GM12801 (cell line): ENCODE data around the gene CCDC152.

ENCODE experiments used
- TF ChIP-seq, protein P1 (sequence below): IDR thresholded peaks from one replicate; pipeline ENCODE4 v1.5.1; 2011; ENCODE audit warnings: control low read depth; ENCODE audit not compliant: insufficient read length; ENCODE audit errors: extremely low read depth

The CCDC152 gene

GRCh38 chr5:42799668-42800114 is 43.1 kb downstream of the CCDC152 start:
- TF ChIP-seq, protein P1, sequence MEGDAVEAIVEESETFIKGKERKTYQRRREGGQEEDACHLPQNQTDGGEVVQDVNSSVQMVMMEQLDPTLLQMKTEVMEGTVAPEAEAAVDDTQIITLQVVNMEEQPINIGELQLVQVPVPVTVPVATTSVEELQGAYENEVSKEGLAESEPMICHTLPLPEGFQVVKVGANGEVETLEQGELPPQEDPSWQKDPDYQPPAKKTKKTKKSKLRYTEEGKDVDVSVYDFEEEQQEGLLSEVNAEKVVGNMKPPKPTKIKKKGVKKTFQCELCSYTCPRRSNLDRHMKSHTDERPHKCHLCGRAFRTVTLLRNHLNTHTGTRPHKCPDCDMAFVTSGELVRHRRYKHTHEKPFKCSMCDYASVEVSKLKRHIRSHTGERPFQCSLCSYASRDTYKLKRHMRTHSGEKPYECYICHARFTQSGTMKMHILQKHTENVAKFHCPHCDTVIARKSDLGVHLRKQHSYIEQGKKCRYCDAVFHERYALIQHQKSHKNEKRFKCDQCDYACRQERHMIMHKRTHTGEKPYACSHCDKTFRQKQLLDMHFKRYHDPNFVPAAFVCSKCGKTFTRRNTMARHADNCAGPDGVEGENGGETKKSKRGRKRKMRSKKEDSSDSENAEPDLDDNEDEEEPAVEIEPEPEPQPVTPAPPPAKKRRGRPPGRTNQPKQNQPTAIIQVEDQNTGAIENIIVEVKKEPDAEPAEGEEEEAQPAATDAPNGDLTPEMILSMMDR: no peak

GRCh38 chr5:42800748-42801330 is 44.2 kb downstream of the CCDC152 start:
- TF ChIP-seq, protein P1: no peak

- TF ChIP-seq, protein P1: no peak
Measured at GRCh38 chr5:42801516-42802166, 45.0 kb downstream of the CCDC152 start.

DNA sequence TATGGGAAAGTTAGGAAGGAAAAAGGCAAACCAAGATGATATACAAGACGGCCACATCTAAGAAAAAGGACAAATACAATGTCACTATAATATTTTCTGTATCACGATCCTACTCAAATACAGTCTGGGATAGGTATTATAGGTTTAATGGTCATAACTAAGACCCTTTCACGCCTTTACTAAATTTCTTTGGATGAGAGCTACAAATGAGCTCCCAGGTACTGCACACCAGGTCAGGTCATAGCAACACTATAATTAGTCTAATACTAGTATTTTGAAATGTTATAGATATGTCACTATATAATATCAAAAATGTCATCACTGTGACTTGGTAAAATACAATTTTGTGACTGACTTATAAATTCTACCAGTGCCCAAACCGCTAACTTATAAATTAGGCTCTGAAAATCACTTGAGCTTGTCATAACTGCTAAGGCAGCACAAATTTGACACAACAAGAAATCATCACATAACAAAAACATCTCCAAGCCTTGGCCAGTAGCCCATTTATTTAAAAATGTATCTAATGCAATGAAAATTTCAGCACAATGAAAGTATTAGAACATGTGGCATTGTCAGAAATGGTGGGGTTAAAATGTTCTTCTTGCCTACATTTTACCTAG is 48.2 kb downstream of the CCDC152 start:
- TF ChIP-seq, protein P1: no peak

- TF ChIP-seq, protein P1: no peak
Measured at GRCh38 chr5:42806004-42806700, 49.5 kb downstream of the CCDC152 start.

DNA sequence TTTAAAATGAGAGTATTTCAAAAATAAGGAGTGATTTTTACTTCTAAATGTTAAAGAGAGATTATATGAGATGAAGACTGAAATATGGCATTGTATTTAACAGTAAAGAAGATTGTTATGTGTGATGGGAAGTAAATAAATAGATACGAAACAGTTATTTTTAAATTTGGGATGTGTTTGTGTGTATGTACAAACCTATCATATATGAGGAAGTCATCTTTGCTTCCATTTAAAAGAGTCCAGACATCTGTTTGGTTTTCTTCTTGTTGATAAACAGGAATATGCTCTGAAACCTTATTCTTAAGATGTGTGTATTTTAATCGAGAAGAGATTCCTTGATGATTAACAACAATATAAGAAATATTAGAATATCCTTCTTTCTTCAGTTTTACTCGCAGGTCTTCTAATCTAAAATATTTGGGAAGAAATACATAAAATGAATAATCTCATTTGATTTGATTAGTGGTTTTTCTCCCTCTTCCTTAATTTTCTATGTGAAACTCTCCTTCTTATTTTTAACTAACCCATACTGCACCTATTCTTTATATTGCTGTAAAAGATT is 50.2 kb downstream of the CCDC152 start:
- TF ChIP-seq, protein P1: no peak
